Kidney epithelial cell (primary cell): ENCODE measurements around the gene COL23A1. TPM values are rescaled to one million over a fixed set of nuclear protein-coding genes. Genes with fewer than 3 reads are reported as not detected.
A peak's percentile ranks its signal among the peaks of the same experiment; 100 is the strongest.

Experiments used
- DNase-seq: peaks from one replicate; pipeline ENCODE4 v3.0.0-alpha.2; 2010; ENCODE audit warnings: low read depth
- H3K27me3 ChIP-seq: 2 replicates; pipeline ENCODE4 v1.6.0; 2011; ENCODE audit warnings: low read length; ENCODE audit not compliant: control insufficient read depth, insufficient read depth
- H3K36me3 ChIP-seq: 2 replicates; pipeline ENCODE4 v1.5.1; 2011; ENCODE audit warnings: low read length; ENCODE audit not compliant: control insufficient read depth, insufficient read depth
- H3K4me3 ChIP-seq: 2 replicates; pipeline ENCODE4 v1.5.1; 2011; ENCODE audit warnings: low read depth, mild to moderate bottlenecking, control low read depth, low read length
- total RNA-seq: library from RNA; depleted of rRNA; stranded (reverse); fragments of >200 nt; gene quantifications from 2 replicates; pipeline ENCODE4 v1.2.3, GENCODE V29; 2015
- TF ChIP-seq, protein P1 (sequence below): IDR thresholded peaks from 2 replicates; pipeline ENCODE4 v1.5.1; 2011; ENCODE audit warnings: mild to moderate bottlenecking, moderate library complexity, low read length, control low read depth, inconsistent platforms; ENCODE audit not compliant: insufficient read depth, poor library complexity, severe bottlenecking

Gene COL23A1
- total RNA-seq, 1 donor from 2014 or later: 0.17 TPM

DNA sequence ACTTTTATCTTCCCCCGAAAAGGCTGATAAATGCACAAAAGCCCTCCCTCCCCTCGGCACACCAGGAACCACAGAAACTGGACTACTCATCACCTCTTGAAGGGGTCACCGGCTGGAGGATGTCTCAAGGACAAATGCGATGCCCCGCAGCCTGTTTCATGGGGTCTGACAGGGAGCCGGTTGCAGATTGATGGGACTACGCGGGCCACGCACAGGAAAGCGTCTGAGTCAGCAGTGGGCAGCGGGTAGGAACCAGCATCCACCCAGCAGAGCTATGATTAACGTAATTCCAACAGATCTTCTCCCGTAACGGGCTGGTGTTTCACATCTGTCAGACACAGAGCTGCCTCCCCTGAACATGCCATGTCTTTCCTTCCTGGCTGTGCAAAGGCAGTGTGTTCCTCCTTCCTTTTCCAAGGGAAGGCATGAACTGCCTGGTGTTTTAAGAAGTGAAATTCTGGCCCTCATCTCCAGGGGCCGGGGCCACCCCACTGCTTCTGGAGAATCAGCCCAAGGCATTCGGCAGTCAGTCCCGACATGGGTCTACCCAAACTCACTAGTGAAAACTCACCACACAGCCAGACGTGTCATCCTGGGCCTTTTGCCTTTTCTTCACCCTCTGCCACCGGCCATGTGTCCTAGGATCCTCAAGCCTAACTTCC lies 213.1 kb downstream of the COL23A1 start:
- TF ChIP-seq, protein P1, sequence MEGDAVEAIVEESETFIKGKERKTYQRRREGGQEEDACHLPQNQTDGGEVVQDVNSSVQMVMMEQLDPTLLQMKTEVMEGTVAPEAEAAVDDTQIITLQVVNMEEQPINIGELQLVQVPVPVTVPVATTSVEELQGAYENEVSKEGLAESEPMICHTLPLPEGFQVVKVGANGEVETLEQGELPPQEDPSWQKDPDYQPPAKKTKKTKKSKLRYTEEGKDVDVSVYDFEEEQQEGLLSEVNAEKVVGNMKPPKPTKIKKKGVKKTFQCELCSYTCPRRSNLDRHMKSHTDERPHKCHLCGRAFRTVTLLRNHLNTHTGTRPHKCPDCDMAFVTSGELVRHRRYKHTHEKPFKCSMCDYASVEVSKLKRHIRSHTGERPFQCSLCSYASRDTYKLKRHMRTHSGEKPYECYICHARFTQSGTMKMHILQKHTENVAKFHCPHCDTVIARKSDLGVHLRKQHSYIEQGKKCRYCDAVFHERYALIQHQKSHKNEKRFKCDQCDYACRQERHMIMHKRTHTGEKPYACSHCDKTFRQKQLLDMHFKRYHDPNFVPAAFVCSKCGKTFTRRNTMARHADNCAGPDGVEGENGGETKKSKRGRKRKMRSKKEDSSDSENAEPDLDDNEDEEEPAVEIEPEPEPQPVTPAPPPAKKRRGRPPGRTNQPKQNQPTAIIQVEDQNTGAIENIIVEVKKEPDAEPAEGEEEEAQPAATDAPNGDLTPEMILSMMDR: no peak
- DNase-seq: peak; percentile 19
- no peak overlapping the region for H3K4me3 ChIP-seq
- H3K27me3 ChIP-seq: no peaks in the 10 kb centered on the region
- no peaks in the 10 kb centered on the region for H3K36me3 ChIP-seq

DNA sequence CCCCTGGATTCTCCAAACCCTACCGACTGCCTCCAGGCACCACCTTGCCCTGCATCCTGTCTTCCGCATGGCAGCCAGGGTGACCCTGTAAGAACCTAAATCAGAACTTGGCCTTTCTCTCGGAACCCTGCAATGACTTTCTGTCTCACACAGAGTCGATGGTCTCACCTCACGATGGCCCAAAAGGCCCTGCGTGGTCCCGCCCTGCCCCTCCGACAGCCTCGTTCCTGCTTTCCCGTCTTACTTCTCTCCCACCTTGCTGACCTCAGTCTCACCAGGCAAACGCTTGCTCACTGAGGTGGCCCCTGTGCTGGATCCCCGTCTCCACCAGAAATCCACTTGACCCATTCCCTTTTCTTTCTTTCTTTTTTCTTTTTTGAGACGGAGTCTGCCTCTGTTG lies 214.8 kb downstream of the COL23A1 start:
- DNase-seq: no peak
- Histone ChIP-seq H3K36me3 (no peaks in the 10 kb centered on the region), H3K4me3 (no peak overlapping the region), H3K27me3 (no peaks in the 10 kb centered on the region)
- TF ChIP-seq, protein P1: no peak

DNA sequence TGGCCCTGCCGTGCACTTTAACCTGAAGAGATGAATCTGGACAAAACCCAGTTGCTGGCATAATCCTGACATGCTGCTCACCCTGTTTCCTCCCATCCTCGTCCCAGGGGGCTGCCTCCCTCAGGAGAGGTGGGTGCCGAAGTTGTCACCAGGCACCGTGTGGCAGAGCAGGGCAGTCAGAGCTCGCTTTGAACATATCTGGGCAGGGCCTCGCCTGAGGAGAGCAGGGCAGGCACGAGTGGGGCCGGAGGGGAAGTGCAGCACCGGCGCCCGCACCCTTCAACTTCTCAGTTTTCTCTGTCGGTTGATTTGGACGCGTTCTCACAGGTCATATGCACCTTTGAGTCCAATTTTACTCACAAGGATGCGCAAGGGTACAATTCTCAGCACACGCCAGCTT lies 216.5 kb downstream of the COL23A1 start:
- TF ChIP-seq, protein P1: no peak
- no peak overlapping the region for H3K4me3 ChIP-seq

DNA sequence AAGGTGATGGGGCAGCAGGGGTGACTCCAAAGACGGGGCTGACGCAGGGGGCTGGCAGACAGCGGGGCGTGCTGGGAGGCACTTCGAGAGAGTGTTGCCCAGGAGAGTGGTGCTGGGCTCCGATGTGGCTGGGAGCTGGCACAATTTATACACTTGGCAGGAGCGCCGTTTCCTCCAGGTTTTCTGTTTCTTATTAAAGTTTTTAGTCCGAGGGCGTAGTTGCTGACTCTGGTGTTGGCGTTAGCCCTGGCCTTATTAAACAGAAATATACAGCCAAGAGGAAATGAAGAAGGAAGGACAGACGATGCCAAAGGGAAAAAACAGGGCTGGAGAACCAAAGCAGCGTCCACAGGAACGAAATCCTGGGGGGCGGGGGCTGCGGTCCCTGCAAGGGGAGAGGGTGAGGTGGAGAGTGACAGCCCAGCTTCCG lies 218.0 kb downstream of the COL23A1 start:
- H3K4me3 ChIP-seq: no peak overlapping the region
- no peak for DNase-seq
- H3K36me3 ChIP-seq: no peaks in the 10 kb centered on the region
- TF ChIP-seq, protein P1: no peak
- no peaks in the 10 kb centered on the region for H3K27me3 ChIP-seq

More for the DNA sequence above, 216.5 kb downstream of the COL23A1 start:
- no peaks in the 10 kb centered on the region for H3K36me3 ChIP-seq
- no peak for DNase-seq
- H3K27me3 ChIP-seq: no peaks in the 10 kb centered on the region

DNA sequence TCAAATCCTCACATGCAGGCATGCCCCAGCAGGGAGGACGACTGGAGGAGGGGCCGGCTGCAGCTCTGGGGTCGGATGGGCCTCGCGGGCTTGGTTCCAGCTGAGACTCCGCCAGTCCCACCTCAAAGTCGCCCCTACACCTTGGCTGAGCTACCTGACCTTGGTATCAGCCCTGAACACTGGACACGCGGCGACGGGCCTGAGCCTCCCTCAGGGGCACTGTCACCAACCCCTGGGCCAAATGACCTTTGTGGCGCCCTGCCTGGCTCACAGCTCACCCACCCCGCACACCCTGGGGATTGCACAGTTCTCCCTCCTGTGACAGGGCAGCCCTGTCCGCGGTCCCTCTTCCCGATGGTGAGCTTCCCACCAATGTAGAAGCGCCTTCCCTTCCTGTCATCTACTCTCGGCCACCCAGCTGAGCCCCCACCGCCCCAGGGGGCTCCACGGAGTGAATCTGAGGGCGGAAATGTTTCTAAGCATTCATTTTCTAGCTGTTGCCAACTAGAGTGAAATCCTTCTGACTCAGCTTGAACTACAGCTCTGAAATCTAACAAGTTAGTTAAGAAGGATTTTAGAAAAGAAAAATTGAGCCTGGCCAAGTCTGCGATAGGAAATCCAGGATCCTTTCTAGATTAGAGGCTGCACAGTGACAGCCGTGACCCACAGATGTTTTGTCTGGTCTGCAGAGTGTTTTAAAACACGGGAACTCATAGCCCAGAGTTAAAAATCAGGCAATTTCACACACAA lies 218.7 kb downstream of the COL23A1 start:
- Histone ChIP-seq H3K4me3 (no peak overlapping the region), H3K36me3 (no peaks in the 10 kb centered on the region), H3K27me3 (no peaks in the 10 kb centered on the region)
- no peak for DNase-seq
- TF ChIP-seq, protein P1: no peak
